Measurements from ENCODE around the gene LRCH3. TPM values are rescaled to one million over a fixed set of nuclear protein-coding genes. Genes with fewer than 3 reads are reported as not detected.

Gene LRCH3
- 118 TPM for total RNA-seq

DNA sequence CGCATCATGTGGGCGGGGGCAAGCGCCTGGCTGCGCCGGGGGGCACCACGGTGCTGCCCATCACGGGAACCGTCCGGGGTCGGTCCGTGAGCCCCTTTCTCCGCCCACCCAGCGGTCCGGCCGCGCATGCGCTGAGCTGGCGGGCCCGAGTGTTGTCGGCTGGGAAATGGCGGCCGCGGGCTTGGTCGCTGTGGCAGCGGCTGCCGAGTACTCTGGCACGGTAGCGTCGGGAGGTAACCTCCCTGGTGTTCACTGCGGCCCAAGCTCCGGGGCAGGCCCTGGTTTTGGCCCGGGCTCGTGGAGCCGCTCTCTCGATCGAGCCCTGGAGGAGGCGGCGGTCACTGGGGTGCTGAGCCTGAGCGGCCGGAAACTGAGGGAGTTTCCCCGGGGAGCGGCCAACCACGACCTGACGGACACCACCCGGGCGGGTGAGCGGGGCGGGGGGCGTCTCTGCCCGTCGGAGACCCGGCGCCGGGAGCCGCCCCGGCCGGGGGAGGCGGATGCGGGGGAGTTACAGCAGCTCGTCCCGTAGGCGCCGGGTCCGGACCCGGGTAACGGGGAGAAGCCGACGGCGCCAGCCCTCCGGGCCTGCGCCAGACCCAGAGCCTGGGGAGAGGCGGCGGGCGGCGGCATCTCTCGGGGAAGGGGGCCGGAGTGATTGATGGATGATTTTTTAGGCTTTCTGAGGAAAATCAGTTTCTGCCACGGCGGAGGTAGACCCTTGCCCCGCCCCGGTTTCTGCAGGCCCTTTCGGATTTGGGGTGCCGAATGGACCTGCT lies at the start of gene LRCH3:
TSS of gene LRCH3 (plus strand) at position 142 of the 779 bp plus-strand sequence. CDS start at position 167, 25 bp downstream.

DNA sequence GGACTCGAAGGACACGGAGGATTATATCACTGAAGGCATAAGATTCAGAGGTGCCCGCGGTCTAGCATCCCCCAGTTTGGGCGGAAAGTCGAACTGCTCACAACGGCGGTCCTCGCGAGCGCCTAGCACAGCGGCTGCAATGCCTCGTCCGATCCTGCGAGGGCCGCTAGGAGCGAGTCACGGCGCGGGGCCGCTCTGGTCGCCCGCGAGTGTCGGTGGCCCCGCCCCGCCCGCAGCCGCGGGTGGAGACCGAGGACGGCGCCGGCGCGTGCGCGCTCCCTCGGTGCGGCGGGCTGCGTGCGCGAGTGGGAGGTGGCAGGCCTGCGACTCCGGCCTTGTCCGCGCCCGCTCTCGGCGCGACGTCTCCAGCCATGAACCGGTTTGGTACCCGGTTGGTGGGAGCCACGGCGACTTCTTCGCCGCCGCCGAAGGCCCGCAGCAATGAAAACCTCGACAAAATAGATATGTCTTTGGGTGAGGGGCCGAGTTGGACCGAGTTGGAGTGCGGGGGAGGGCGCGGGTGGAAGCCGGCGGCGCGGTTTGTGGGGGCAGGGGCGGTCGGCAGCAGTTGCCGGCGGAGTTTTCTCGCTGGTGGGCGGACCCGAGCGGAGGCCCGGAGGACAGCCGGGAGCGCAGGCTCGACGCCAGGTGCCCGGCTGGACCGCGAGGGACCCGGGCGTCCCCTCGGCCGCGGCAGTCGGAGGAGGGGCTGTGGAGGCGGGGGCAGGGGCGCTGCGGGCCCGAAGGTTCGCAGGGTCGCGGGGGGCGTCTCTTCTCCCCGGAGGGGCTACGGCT lies 41.3 kb upstream of the LRCH3 start, which contains the start of gene FYTTD1:
TSS of gene FYTTD1 (plus strand) at position 283 of the 795 bp plus-strand sequence. CDS start at position 372, 89 bp downstream.

Other genes starting within 250 kb of the LRCH3 start
- gene BDH1, start 235.3 kb upstream of the LRCH3 start, total RNA-seq = 23.8 TPM
- 21.6 TPM for gene RUBCN, start 54.4 kb upstream of the LRCH3 start, total RNA-seq
- gene FYTTD1, start 41.4 kb upstream of the LRCH3 start, total RNA-seq = 69.6 TPM
- 550 TPM for gene RPL35A, start 158.9 kb downstream of the LRCH3 start, total RNA-seq
- gene LMLN, start 169.0 kb downstream of the LRCH3 start, total RNA-seq = 10.5 TPM

Measured in camera-type eye (tissue), 1 donor.